HCT116 (cell line): ENCODE measurements around the gene CRYBG3. TPM values are rescaled to one million over a fixed set of nuclear protein-coding genes. Genes with fewer than 3 reads are reported as not detected.

Source experiments
- ATAC-seq: fragments of 200-7000 bp; cut with Tn5 transposase; 2 replicates; pipeline ENCODE4 v1.9.1; 2020; ENCODE audit warnings: mild to moderate bottlenecking, moderate library complexity
- BruUV-seq: library from RNA; stranded (reverse); fragments of 400-500 nt; replicated peaks from 2 replicates; lab custom pipeline; 2021; lab: Mats Ljungman, UMichigan
- CTCF ChIA-PET: fragments of 300-600 bp; sonication (Branson Sonifier 250); formaldehyde crosslinking; loops from one replicate; lab custom pipeline; 2021; ENCODE audit warnings: antibody characterized with exemption; lab: Charles Lee
- POLR2A ChIA-PET: fragments of 300-600, 350-600 bp; sonication (Branson Sonifier 250); formaldehyde crosslinking; loops from one replicate; lab custom pipeline; 2021; ENCODE audit warnings: antibody characterized with exemption; lab: Charles Lee
- RAD21 ChIA-PET, 2 experiments: fragments of 300-600 bp; sonication (Branson Sonifier 250); formaldehyde crosslinking; loops; one replicate each; lab custom pipeline; 2023; ENCODE audit warnings: low total read pairs in 2 of 2; ENCODE audit not compliant: uncharacterized antibody in 2 of 2, unreplicated experiment in 2 of 2, low non-redundant PET in 1 of 2; lab: Charles Lee
- DNase-seq: peaks from one replicate; pipeline ENCODE4 v3.0.0-alpha.2; 2010; ENCODE audit warnings: low read depth, low spot score
- H2AFZ ChIP-seq: fragments of 200-600 bp; shearing (Covaris generic), sonication (generic); 2 replicates; pipeline ENCODE4 v1.6.1; 2017; ENCODE audit warnings: low read depth, mixed run types, mixed read lengths, antibody characterized with exemption, low read length; ENCODE audit not compliant: poor library complexity, severe bottlenecking
- H3K27ac ChIP-seq: 2 replicates; pipeline ENCODE4 v1.5.1; 2012; ENCODE audit warnings: low read depth, low read length
- H3K27me3 ChIP-seq: fragments of 200-600 bp; sonication (generic); 2 replicates; pipeline ENCODE4 v1.6.1; 2016; ENCODE audit warnings: mixed run types, low read length, mixed read lengths; ENCODE audit not compliant: insufficient read depth
- H3K36me3 ChIP-seq, 2 experiments: fragments of 200-500 bp in 1 of 2; fragments of 200-600 bp in 1 of 2; sonication (Bioruptor generic) in 1 of 2; sonication (generic) in 1 of 2; 2 replicates each; pipeline versions ENCODE4 v1.5.1 to v1.6.1; 2014 to 2016; ENCODE audit warnings: low read length in 2 of 2, inconsistent platforms in 1 of 2, mixed read lengths in 1 of 2, mixed run types in 1 of 2; ENCODE audit not compliant: insufficient read depth in 2 of 2, control insufficient read depth in 1 of 2
- H3K4me1 ChIP-seq, 2 experiments: fragments of 200-600 bp in 1 of 2; sonication (generic) in 1 of 2; 2 replicates each; pipeline versions ENCODE4 v1.5.1 to v1.6.1; 2012 to 2017; ENCODE audit warnings: low read length in 2 of 2, inconsistent platforms in 1 of 2, mild to moderate bottlenecking in 1 of 2, mixed read lengths in 1 of 2, mixed run types in 1 of 2, moderate library complexity in 1 of 2; ENCODE audit not compliant: insufficient read depth in 2 of 2, control insufficient read depth in 1 of 2
- H3K4me2 ChIP-seq: fragments of 200-600 bp; sonication (generic); 2 replicates; pipeline ENCODE4 v1.6.1; 2017; ENCODE audit warnings: mixed run types, low read length, mixed read lengths
- H3K4me3 ChIP-seq, 2 experiments: fragments of 200-600 bp in 1 of 2; sonication (generic) in 1 of 2; replicated peaks in 1 of 2; 2 replicates each; pipeline ENCODE4 v1.5.1; 2011 to 2016; ENCODE audit warnings: low read length in 2 of 2, control low read depth in 1 of 2, low read depth in 1 of 2, mild to moderate bottlenecking in 1 of 2, mixed read lengths in 1 of 2, mixed run types in 1 of 2
- H3K79me2 ChIP-seq: fragments of 200-600 bp; sonication (generic); 2 replicates; pipeline ENCODE4 v1.6.1; 2017; ENCODE audit warnings: mild to moderate bottlenecking, mixed run types, low read length, moderate library complexity, mixed read lengths; ENCODE audit not compliant: insufficient read depth
- H3K9ac ChIP-seq: fragments of 200-600 bp; sonication (generic); 2 replicates; pipeline ENCODE4 v1.6.1; 2016; ENCODE audit warnings: low read length, mixed read lengths
- H3K9me2 ChIP-seq: fragments of 200-600 bp; sonication (generic), shearing (Covaris generic); 2 replicates; pipeline ENCODE4 v1.6.1; 2017; ENCODE audit warnings: mixed run types, mild to moderate bottlenecking, moderate library complexity; ENCODE audit not compliant: insufficient read depth
- H3K9me3 ChIP-seq, 2 experiments: fragments of 200-500 bp in 1 of 2; fragments of 200-600 bp in 1 of 2; sonication (Bioruptor generic) in 1 of 2; sonication (generic) in 1 of 2; 2 replicates each; pipeline ENCODE4 v1.6.1; 2014 to 2017; ENCODE audit warnings: low read length in 2 of 2, mixed read lengths in 2 of 2, inconsistent platforms in 1 of 2, low read depth in 1 of 2, mild to moderate bottlenecking in 1 of 2, mixed run types in 1 of 2, moderate library complexity in 1 of 2; ENCODE audit not compliant: control insufficient read depth in 1 of 2, insufficient read depth in 1 of 2
- H4K20me1 ChIP-seq: fragments of 200-600 bp; sonication (generic), shearing (Covaris generic); 2 replicates; pipeline ENCODE4 v1.6.1; 2017; ENCODE audit warnings: mixed run types, mild to moderate bottlenecking, moderate library complexity; ENCODE audit not compliant: insufficient read depth
- ATF3 ChIP-seq: IDR thresholded peaks from 2 replicates; pipeline ENCODE4 v1.6.1; 2012
- CEBPB ChIP-seq: IDR thresholded peaks from 2 replicates; pipeline ENCODE4 v1.6.1; 2012; ENCODE audit warnings: low read depth
- CTCF ChIP-seq, 3 experiments: fragments of 200-600 bp in 1 of 3; sonication (generic) in 1 of 3; IDR thresholded peaks in 2 of 3; conservative IDR thresholded peaks in 1 of 3; 2 replicates each; pipeline ENCODE4 v1.5.1; 2012 to 2017; ENCODE audit warnings: low read depth in 2 of 3, low read length in 2 of 3, antibody characterized with exemption in 1 of 3, borderline replicate concordance in 1 of 3, control low read depth in 1 of 3, mild to moderate bottlenecking in 1 of 3, mixed read lengths in 1 of 3, mixed run types in 1 of 3, moderate library complexity in 1 of 3; ENCODE audit not compliant: insufficient read depth in 1 of 3
- EGR1 ChIP-seq: IDR thresholded peaks from 2 replicates; pipeline ENCODE4 v1.6.1; 2012; ENCODE audit warnings: low read depth
- ELF1 ChIP-seq: IDR thresholded peaks from 2 replicates; pipeline ENCODE4 v1.6.1; 2012; ENCODE audit warnings: low read depth, borderline replicate concordance
- EZH2 ChIP-seq: fragments of 200-600 bp; sonication (generic); IDR thresholded peaks from 2 replicates; pipeline ENCODE4 v1.6.1; 2017; ENCODE audit warnings: antibody characterized with exemption, mixed run types
- EZH2phosphoT487 ChIP-seq: fragments of 200-600 bp; IDR thresholded peaks from 2 replicates; pipeline ENCODE4 v1.6.1; 2018; ENCODE audit warnings: antibody characterized with exemption, borderline replicate concordance
- FOSL1 ChIP-seq: IDR thresholded peaks from 2 replicates; pipeline ENCODE4 v1.6.1; 2012; ENCODE audit warnings: low read depth
- JUND ChIP-seq: IDR thresholded peaks from 2 replicates; pipeline ENCODE4 v1.6.1; 2012
- POLR2AphosphoS5 ChIP-seq: IDR thresholded peaks from 2 replicates; pipeline ENCODE4 v1.6.1; 2011; ENCODE audit warnings: mild to moderate bottlenecking, low read depth, low read length, moderate library complexity
- RAD21 ChIP-seq: IDR thresholded peaks from 2 replicates; pipeline ENCODE4 v1.6.1; 2012; ENCODE audit warnings: low read depth, mild to moderate bottlenecking
- SIN3A ChIP-seq: IDR thresholded peaks from 2 replicates; pipeline ENCODE4 v1.6.1; 2012; ENCODE audit warnings: low read depth
- SP1 ChIP-seq: IDR thresholded peaks from 2 replicates; pipeline ENCODE4 v1.6.1; 2012; ENCODE audit warnings: low read depth
- SRF ChIP-seq: IDR thresholded peaks from 2 replicates; pipeline ENCODE4 v1.6.1; 2012; ENCODE audit warnings: low read depth
- YY1 ChIP-seq: IDR thresholded peaks from 2 replicates; pipeline ENCODE4 v1.6.1; 2011; ENCODE audit warnings: low read length, low read depth, moderate library complexity, mild to moderate bottlenecking; ENCODE audit not compliant: insufficient replicate concordance; ENCODE audit errors: extremely low read depth
- ZBTB33 ChIP-seq: IDR thresholded peaks from 2 replicates; pipeline ENCODE4 v1.6.1; 2011; ENCODE audit warnings: mild to moderate bottlenecking, low read length, moderate library complexity; ENCODE audit not compliant: insufficient replicate concordance; ENCODE audit errors: extremely low read depth
- intact Hi-C: fragments of 100-400 bp; cut with micrococcal nuclease; formaldehyde crosslinking; loops from 2 replicates; pipeline ENCODE4 v1.10.0; 2022
- total RNA-seq: library from RNA; stranded (reverse); gene quantifications from one replicate; pipeline ENCODE4 v1.2.1, GENCODE V29; 2021; ENCODE audit not compliant: unreplicated experiment

CRYBG3 gene
- total RNA-seq, 1 experiment from 2014 or later = 7.5 TPM

DNA sequence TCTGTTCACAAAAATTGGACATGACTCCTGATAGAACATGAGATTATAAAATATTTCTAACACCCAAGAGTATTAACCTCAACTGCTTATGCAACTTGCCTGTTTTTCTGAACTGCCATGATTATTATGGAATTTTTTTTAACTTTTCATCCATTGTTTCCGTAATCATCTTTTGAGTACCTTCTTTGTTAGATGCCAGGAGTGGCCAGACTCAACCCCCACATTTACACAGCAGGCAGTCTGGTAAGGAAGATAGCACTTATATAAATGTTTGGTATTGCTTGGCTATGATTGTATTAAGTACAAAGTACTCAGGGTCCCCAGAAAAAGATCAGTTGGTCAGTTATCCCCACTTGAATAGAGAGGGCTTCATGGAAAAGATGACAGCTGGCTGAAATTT lies 74.3 kb downstream of the CRYBG3 start:
- Histone ChIP-seq H3K9me3 (no peaks in the 10 kb centered on the region), H3K4me1 (no peaks in the 10 kb centered on the region), H4K20me1 (no peaks in the 10 kb centered on the region), H3K4me2 (no peak overlapping the region), H3K36me3 (peaks cover 0 to 2% of the 10 kb centered on the region in 2 experiments; a peak in 1 of 4 replicates), H3K4me3 (no peak overlapping the region), H2AFZ (no peak overlapping the region)
- DNase-seq = no peak
- RAD21 ChIA-PET = no interaction called here
- intact Hi-C loops = loop anchor here (10.0 kb wide), 1 partner anchor 61 kb away; no protein-coding TSS in a partner anchor
- TF ChIP-seq EZH2phosphoT487 (no peak), ATF3 (no peak), CEBPB (no peak), ZBTB33 (no peak)
- TF ChIP-seq, all 23 proteins: peak for 0
- no peaks in the 10 kb centered on the region for H3K27me3 ChIP-seq
- ChIA-PET POLR2A (no interaction called here), CTCF (no interaction called here)
- BruUV-seq = no TSS peak
- H3K9me2 ChIP-seq = no peaks in the 10 kb centered on the region
- H3K27ac ChIP-seq = no peak overlapping the region
- no peak for ATAC-seq
- no peak overlapping the region for H3K9ac ChIP-seq
- no peaks in the 10 kb centered on the region for H3K79me2 ChIP-seq

DNA sequence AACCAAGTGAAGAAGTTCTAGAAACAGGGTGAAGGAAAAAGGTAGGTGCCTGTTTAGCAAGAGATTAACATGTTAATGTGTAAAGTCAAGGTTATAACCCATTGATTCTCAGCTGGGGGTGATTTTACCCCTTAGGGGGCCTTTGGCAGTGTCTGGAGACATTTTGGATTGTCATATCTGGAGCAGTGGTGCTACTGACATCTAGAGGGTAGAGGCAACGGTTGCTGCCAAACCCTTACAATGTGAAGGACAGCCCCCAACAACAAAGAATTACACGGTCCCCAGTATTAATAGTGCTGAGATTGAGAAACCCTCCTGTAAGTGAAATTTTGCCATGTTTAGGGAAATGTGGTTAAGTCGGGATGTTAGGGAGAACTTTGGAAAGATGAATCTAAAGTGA lies 74.7 kb downstream of the CRYBG3 start:
- Histone ChIP-seq H3K9me3 (no peaks in the 10 kb centered on the region), H3K79me2 (no peaks in the 10 kb centered on the region), H3K4me2 (no peak overlapping the region), H3K9me2 (no peaks in the 10 kb centered on the region), H3K4me3 (no peak overlapping the region), H3K9ac (no peak overlapping the region), H3K4me1 (no peaks in the 10 kb centered on the region), H3K27ac (no peak overlapping the region), H4K20me1 (no peaks in the 10 kb centered on the region), H3K27me3 (no peaks in the 10 kb centered on the region), H3K36me3 (0 out of 4 replicates have a peak, but pooled peaks cover 0 to 2% of the 10 kb centered on the region in 2 experiments), H2AFZ (no peak overlapping the region)
- no TSS peak for BruUV-seq
- ChIA-PET CTCF (no interaction called here), POLR2A (no interaction called here), RAD21 (no interaction called here)
- ATAC-seq = no peak; the same call in 1 of the 2 replicates
- no peak for DNase-seq
- intact Hi-C loops = loop anchor here (10.0 kb wide), 1 partner anchor 62 kb away; no protein-coding TSS in a partner anchor
- TF ChIP-seq ELF1 (no peak), YY1 (no peak), ATF3 (no peak), EGR1 (no peak), POLR2AphosphoS5 (no peak), RAD21 (no peak), SP1 (no peak), EZH2phosphoT487 (no peak), EZH2 (no peak), CTCF (IDR thresholded peaks at IDR 0.05 in 2 of 3, conservative IDR thresholded peaks at IDR 0.05 in 1 of 3; ENCODE audit: borderline replicate concordance in 1 of 3, insufficient read depth in 1 of 3, low read depth in 2 of 3, low read length in 2 of 3) (no peak), CEBPB (no peak), JUND (no peak), SRF (no peak), SIN3A (no peak), FOSL1 (no peak)
